MM.1S (cell line): ENCODE results near the gene OTOP2.

Experiments
- CTCF ChIP-seq: fragments of 300-600 bp; sonication (generic); IDR thresholded peaks from 2 replicates; pipeline ENCODE4 v1.5.1; 2016; ENCODE audit warnings: antibody characterized with exemption, low read length, mixed read lengths
- EZH2phosphoT487 ChIP-seq: fragments of 300-600 bp; sonication (generic); IDR thresholded peaks from 2 replicates; pipeline ENCODE4 v1.6.1; 2018; ENCODE audit warnings: antibody characterized with exemption, low read length

- TF ChIP-seq EZH2phosphoT487 (no peak), CTCF (no peak)
Measured at GRCh38 chr17:74900208-74900607, 23.9 kb upstream of the OTOP2 start.
